ENCODE results near the gene LYPLAL1. TPM values are rescaled to one million over a fixed set of nuclear protein-coding genes. Genes with fewer than 3 reads are reported as not detected.

The LYPLAL1 gene
- total RNA-seq, 1 donor from 2014 or later: 33.2 TPM

- Histone ChIP-seq H3K27me3 (no peaks in the 10 kb centered on the region), H3K4me1 (peaks cover 41% of the 10 kb centered on the region), H3K9me3 (no peaks in the 10 kb centered on the region), H3K36me3 (peaks cover 5% of the 10 kb centered on the region), H3K27ac (peak overlapping the region; percentile 91), H3K4me3 (peak overlapping the region; percentile 86)
- DNase-seq (no peak), ATAC-seq (no peak)
- intact Hi-C loops (cut with DNase I): no loop called here
- no peak for TF ChIP-seq CTCF (IDR thresholded peaks at IDR 0.05)
These were observed 958 bp downstream of the LYPLAL1 start for GRCh38 chr1:219174460-219175211.

GRCh38 chr1:219175212-219175564 lies 1.5 kb downstream of the LYPLAL1 start:
- Histone ChIP-seq H3K36me3 (peaks cover 8% of the 10 kb centered on the region), H3K27ac (peak overlapping the region; percentile 91), H3K4me1 (peaks cover 44% of the 10 kb centered on the region), H3K4me3 (peak overlapping the region; percentile 86), H3K9me3 (no peaks in the 10 kb centered on the region), H3K27me3 (no peaks in the 10 kb centered on the region)
- intact Hi-C loops (cut with DNase I): no loop called here
- ATAC-seq: no peak
- TF ChIP-seq CTCF (IDR thresholded peaks at IDR 0.05): no peak
- DNase-seq: no peak

- Histone ChIP-seq H3K36me3 (peaks cover 13% of the 10 kb centered on the region), H3K9me3 (no peaks in the 10 kb centered on the region), H3K27me3 (no peaks in the 10 kb centered on the region), H3K4me1 (peaks cover 44% of the 10 kb centered on the region), H3K4me3 (no peak overlapping the region), H3K27ac (no peak overlapping the region)
- DNase-seq: no peak
- no peak for ATAC-seq
- no peak for TF ChIP-seq CTCF (IDR thresholded peaks at IDR 0.05)
- intact Hi-C loops (cut with DNase I): no loop called here
These were observed 2.5 kb downstream of the LYPLAL1 start for GRCh38 chr1:219176168-219176567.

DNA sequence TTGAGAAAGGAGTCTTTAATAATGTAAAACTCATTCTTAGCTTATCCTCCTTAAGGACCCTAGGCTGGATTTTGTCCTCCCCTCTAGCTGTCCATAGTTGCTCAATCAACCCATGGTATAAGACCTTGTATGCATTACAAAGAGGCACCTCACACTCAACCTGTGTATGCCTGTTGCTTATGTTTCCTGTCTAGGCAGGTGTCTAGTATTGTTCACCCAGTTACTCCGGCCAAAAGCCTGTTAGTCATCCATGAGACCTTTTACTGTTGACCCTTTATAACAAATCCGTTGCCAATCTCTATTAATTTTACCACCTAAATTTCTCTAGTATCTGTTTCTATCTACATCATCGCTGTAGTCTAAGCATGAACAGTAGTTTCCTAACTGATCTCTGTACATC lies 3.7 kb downstream of the LYPLAL1 start:
- TF ChIP-seq CTCF (IDR thresholded peaks at IDR 0.05): no peak
- intact Hi-C loops (cut with DNase I): no loop called here
- Histone ChIP-seq H3K27ac (no peak overlapping the region), H3K4me1 (peaks cover 44% of the 10 kb centered on the region), H3K9me3 (no peaks in the 10 kb centered on the region), H3K36me3 (peaks cover 20% of the 10 kb centered on the region), H3K4me3 (no peak overlapping the region), H3K27me3 (no peaks in the 10 kb centered on the region)
- no peak for ATAC-seq
- DNase-seq: no peak

GRCh38 chr1:219177940-219178339 lies 4.3 kb downstream of the LYPLAL1 start:
- H3K9me3 ChIP-seq: no peaks in the 10 kb centered on the region
- DNase-seq (no peak), ATAC-seq (no peak)
- H3K27me3 ChIP-seq: no peaks in the 10 kb centered on the region
- no peak overlapping the region for H3K4me3 ChIP-seq
- intact Hi-C loops (cut with DNase I): no loop called here
- TF ChIP-seq CTCF (IDR thresholded peaks at IDR 0.05): no peak
- H3K4me1 ChIP-seq: peaks cover 44% of the 10 kb centered on the region
- peaks cover 20% of the 10 kb centered on the region for H3K36me3 ChIP-seq
- no peak overlapping the region for H3K27ac ChIP-seq

Data from upper lobe of right lung (tissue), 1 donor.